Left colon (tissue), 2 donors: ENCODE data around the gene HOPX. TPM values are rescaled to one million over a fixed set of nuclear protein-coding genes. Genes with fewer than 3 reads are reported as not detected.
"Not testable (repeated sequence)": the region's sequence is repeated elsewhere in the genome, so short reads cannot be mapped to it uniquely, and the experiment has no call there.

Experiments
- ATAC-seq: fragments of 200-7000 bp; cut with Tn5 transposase; one replicate; pipeline ENCODE4 v1.9.1; 2020; ENCODE audit warnings: mild to moderate bottlenecking, moderate library complexity
- DNase-seq, 2 donors: peaks; one replicate each; pipeline ENCODE4 v3.0.0-alpha.2; 2020
- intact Hi-C, 2 donors: fragments of 100-400 bp; cut with DNase I in 1 of 2; cut with micrococcal nuclease in 1 of 2; formaldehyde crosslinking; loops; one replicate each; pipeline versions ENCODE4 v1.11.2 to v1.14.0; 2022; cut with DNase I, micrococcal nuclease
- long read RNA-seq: library from polyadenylated mRNA; unstranded; transcript quantifications from one replicate; pipeline ENCODE4 v2.0.0, GENCODE V29; 2021
- total RNA-seq, 2 donors: library from RNA; stranded (reverse); fragmentation: NEBNext Ultra II Directional; extraction: Animal tissue kit (Norgen Biotek cat#: 25700); gene quantifications; one replicate each; pipeline ENCODE4 v1.2.1, GENCODE V29; 2021
- donor health status: DM: no; HTN: no; CAD: no.
- donor health status: DM: yes; HTN: yes; CAD: no.

Gene HOPX, protein sequence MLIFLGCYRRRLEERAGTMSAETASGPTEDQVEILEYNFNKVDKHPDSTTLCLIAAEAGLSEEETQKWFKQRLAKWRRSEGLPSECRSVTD
- 1 to 10 TPM in 1 of 2 donors, under 1 TPM in 1; 0.76 to 2.7 TPM for total RNA-seq
- long read RNA-seq, partial matches to known transcripts, result 0 of 2 reads
- long read RNA-seq, other reads (novel, unspliced or antisense), result 0 of 2 reads

GRCh38 chr4:56681158-56681852 is at the start of gene HOPX:
Gene HOPX, minus strand, starts transcription at chr4:56681296. Its CDS starts 23,480 bp downstream, at chr4:56657816.
- ATAC-seq (peak; percentile 61), DNase-seq (peak in 1 of 2 donors; percentile 29)
- intact Hi-C loops, result no loop called here

DNA sequence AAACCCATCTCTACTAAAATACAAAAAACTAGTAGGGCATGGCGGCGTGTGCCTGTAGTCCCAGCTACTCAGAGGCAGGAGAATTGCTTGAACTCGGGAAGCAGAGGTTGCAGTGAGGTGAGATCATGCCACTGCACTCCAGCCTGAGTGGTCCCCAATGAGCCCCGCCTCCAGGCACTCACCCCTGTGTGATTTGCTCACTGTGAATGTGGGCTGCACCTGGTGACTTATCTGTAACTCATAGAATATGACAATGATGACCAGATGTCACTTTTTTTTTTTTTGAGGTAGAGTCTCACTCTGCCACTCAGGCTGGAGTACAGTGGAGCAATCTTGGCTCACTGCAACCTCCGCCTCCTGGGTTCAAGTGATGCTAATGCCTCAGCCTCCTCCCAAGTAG is 49.0 kb upstream of the HOPX start:
- DNase-seq, result no peak
- intact Hi-C loops, result no loop called here
- no peak for ATAC-seq

- intact Hi-C loops, result no loop called here
These were observed 47.4 kb upstream of the HOPX start for GRCh38 chr4:56728512-56728911.

GRCh38 chr4:56727150-56727549 is 46.1 kb upstream of the HOPX start:
- no peak for ATAC-seq
- DNase-seq, result no peak
- intact Hi-C loops, result no loop called here

More at GRCh38 chr4:56728512-56728911, 47.4 kb upstream of the HOPX start:
- peak; percentile 99 for ATAC-seq
- DNase-seq, result peak; percentile 82 to 96

- ATAC-seq, DNase-seq, intact Hi-C loops: not testable (repeated sequence)
These were observed 45.5 kb upstream of the HOPX start for GRCh38 chr4:56726593-56726992.

DNA sequence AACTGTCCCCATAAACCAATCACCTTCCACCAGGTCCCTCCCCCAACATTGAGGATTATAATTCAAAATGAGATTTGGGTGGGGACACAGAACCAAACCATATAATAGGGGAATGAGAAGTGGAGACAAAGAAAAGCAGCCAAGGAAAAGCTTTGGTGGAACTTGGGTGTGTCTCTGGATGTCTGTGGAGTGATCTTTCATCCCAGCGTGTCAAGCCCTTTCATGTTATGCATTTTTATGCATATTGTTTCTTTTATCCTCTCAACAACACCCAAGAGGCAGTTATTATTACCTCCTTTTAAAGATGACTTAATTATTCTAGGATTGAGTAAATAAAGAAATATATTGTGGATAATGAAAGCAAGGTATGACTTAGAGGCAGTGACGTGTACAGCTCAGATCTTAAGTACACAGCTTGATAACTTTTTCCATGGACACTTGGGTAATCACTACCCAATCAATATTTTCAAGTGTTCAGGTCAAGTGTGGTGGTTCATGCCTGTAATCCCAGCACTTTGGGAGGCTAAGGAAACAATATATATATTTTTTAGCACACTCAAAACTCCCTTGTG is 42.6 kb upstream of the HOPX start:
- no peak for ATAC-seq
- no peak for DNase-seq
- intact Hi-C loops, result no loop called here

DNA sequence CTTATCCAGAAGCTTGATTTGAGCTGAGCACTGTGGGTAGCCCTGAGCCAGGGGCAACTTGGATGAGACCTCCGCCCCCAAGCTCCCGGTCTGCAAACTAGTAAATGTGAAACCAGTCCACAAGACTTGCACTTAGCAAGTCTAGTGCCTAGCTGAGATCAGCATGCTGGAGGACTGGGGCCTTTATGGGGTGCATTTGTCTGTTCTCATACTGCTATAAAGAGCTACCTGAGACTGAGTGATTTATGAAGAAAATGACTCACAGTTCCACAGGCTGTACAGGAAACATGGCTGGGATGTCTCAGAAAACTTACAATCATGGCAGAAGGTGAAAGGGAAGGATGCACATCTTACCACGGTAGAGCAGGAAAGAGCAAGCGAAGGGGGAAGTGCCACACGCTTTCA is 42.1 kb upstream of the HOPX start:
- DNase-seq (no peak), ATAC-seq (peak; percentile 25)
- intact Hi-C loops, result no loop called here

- intact Hi-C loops, result no loop called here
- no peak for ATAC-seq
These were observed 27.1 kb upstream of the HOPX start for GRCh38 chr4:56708146-56708545.

DNA sequence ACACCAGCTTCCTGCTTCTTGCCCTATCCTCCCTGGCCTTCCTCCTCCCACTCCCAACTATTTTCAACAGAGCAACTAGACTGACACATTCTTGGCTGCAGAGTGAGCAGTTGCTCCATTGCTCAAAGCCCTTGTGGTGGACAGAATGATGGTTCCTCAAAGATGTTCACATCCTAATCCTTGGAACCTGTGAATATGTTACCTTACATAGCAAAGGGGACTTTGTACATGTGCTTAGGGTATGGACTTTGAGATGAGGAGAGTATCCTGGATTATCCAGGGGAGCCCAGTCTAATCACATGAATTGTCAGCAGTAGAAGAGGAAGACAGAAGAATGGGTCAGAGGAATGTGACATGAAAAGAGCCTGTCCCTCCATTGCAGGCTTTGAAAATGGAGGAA is 24.9 kb upstream of the HOPX start:
- intact Hi-C loops, result no loop called here
- DNase-seq (no peak), ATAC-seq (peak; percentile 55)

More at GRCh38 chr4:56708146-56708545, 27.1 kb upstream of the HOPX start:
- DNase-seq, result no peak

DNA sequence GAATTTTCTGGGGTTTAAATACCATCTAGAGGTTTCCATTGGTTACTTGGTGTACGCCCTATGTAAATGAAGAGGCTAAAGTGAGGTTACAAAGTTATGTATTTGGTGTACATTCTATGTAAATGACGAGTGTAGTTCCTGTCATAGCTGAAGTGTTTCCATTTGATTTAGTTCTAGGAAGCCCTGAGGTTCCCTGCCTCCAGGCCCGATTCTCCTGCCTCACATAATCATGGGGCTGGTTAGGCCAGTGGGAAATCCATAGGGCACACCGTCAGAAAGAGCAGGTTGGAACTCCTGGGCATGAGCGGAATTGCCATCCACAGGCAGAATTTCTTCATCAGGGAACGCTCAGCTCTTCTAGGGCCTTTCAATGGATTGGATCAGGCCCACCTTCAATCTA is 24.2 kb upstream of the HOPX start:
- DNase-seq, result no peak
- no peak for ATAC-seq
- intact Hi-C loops, result no loop called here

DNA sequence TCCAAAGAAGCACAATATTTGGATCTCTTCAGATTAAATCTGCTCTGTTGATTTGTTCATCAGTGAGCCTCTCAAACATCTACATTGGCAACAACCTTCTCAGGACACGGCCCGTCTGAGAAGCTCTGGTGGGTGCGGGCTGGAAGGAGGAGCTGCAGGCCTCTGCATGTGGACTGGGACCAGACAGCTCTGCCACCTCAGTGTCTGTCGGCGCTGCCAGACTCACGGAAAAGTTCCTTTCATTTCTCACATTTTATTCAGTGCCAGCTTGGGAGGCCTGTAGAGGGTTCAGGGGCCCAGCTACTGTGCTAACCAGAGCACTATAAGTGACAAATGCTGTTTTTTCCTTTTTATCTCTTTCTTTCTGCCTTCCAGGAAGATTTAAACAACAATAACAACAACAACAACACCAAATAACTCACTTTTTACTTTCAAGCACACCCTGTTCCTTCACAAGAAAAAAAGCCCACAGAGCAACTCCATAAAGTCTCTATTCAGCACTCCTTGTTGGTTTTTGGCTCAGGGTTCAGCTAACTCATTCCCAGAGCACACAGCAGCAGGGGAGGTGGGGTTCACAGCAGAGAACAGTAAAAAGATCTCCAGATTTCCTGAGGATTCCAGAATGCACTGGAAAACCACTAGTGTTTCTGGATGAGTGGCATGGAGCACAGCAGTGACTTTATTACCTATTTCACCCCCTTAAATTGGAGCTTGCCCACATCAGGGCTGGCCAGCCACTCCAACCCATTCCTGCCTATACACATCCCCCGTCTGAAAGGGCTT is 23.2 kb upstream of the HOPX start:
- ATAC-seq (no peak), DNase-seq (no peak)
- intact Hi-C loops, result no loop called here

DNA sequence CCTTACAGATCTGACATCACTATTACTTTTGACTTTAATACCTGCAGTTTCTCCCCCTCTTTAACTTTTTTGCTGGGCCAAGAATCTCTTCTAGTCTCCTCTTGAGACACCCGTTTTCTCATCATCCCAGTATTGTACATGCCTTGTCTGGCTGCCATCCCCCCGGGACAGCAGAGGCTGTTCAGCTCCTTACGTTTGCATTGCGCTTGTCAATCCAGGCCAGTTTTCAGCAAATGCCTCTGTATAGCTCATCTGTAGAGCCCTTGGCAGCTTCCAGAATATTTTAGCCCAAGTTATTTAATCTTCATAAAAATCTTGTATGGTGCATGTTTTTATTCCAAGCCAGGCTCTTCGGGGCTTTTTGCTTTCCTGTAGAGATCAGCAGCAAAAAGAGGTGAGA is 22.3 kb upstream of the HOPX start:
- intact Hi-C loops, result no loop called here
- ATAC-seq (no peak), DNase-seq (no peak)

DNA sequence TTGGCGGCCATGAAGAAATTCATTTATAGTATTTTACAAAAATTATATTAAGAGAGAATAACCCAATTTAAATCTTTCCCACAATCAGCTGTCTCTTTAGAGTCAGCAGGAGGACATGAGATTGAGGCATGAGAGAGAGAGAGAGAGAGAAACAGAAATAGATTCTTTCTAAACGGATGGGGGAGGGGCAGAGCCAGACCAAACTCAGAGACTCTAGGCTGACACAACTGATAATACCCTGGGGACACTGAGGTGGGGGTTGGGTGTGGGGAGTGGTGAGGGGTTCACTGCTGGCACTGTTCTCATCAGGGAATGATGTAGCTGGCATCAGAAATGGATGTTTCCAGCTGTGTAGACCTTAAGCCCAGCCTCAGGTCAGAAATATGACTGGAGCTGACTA is 20.5 kb upstream of the HOPX start:
- DNase-seq (no peak), ATAC-seq (no peak)
- intact Hi-C loops, result no loop called here

GRCh38 chr4:56701161-56701480 is 20.0 kb upstream of the HOPX start:
- ATAC-seq (no peak), DNase-seq (no peak)
- intact Hi-C loops, result no loop called here

DNA sequence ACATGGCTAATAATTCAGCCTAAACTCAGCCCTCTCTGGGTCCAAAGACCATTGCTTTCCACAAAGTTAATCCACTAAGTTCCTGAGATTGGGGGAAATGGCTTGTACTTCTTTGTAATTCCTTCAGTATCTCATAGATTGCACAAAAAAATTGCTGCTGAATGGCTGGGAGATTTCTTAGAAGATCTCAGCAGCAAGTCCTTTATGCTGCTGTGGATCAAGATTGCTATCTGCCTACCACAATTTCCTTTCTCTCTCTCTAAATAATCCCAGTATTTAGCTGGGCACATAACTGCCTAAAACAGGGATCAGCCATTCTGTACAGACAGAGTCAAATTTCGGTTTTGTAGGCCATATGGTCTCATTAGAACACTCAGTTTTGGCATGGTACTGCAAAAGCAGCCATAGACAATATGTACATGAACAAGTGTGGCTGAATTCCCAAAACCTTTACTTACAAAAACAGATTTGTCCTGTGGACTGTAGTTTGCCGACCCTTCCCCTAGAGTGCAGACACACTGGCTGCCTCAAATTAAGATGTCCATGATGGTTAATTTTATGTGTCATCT is 18.5 kb upstream of the HOPX start:
- intact Hi-C loops, result loop anchor here in 1 of 2 donors (10.0 kb wide), 1 partner anchor 95 kb away; no protein-coding TSS in a partner anchor
- DNase-seq (no peak), ATAC-seq (no peak)

- no peak for DNase-seq
- ATAC-seq, result no peak
- intact Hi-C loops, result loop anchor here in 1 of 2 donors (10.0 kb wide), 1 partner anchor 96 kb away; no protein-coding TSS in a partner anchor
These were observed 17.2 kb upstream of the HOPX start for GRCh38 chr4:56698329-56698728.

GRCh38 chr4:56696056-56696455 is 15.0 kb upstream of the HOPX start:
- ATAC-seq (no peak), DNase-seq (no peak)
- intact Hi-C loops, result loop anchor here in 1 of 2 donors (10.0 kb wide), 1 partner anchor 99 kb away; no protein-coding TSS in a partner anchor

GRCh38 chr4:56693476-56693875 is 12.4 kb upstream of the HOPX start:
- not testable (repeated sequence) for DNase-seq, ATAC-seq
- intact Hi-C loops, result loop anchor here in 1 of 2 donors (10.0 kb wide), 1 partner anchor 101 kb away; no protein-coding TSS in a partner anchor

GRCh38 chr4:56692576-56692975 is 11.5 kb upstream of the HOPX start:
- ATAC-seq (no peak), DNase-seq (no peak)
- intact Hi-C loops, result loop anchor here in 1 of 2 donors (10.0 kb wide), 1 partner anchor 102 kb away; no protein-coding TSS in a partner anchor
